Activated naive CD8-positive, alpha-beta T cell treated with anti-CD3 and anti-CD28 coated beads, Interleukin-2, amount 50 U/mL, for 24 hours (primary cell): ENCODE results near the gene SHC4.
"Not testable (repeated sequence)": the region's sequence is repeated elsewhere in the genome, so short reads cannot be mapped to it uniquely, and the experiment has no call there.

ENCODE experiments used
- ATAC-seq: fragments of 150-1000 bp; cut with Tn5 transposase; one replicate; pipeline ENCODE4 v1.10.0; 2021
- DNase-seq: peaks from one replicate; pipeline ENCODE4 v3.0.0; 2021
- H3K27ac Mint-ChIP-seq: one replicate; pipeline ENCODE4 v1.8.0; 2021; ENCODE audit warnings: mild to moderate bottlenecking, mixed read lengths
- H3K27me3 Mint-ChIP-seq: one replicate; pipeline ENCODE4 v1.8.0; 2021; ENCODE audit warnings: mixed read lengths
- H3K36me3 Mint-ChIP-seq: one replicate; pipeline ENCODE4 v1.8.0; 2021; ENCODE audit warnings: low read depth, mixed read lengths
- H3K4me1 Mint-ChIP-seq: one replicate; pipeline ENCODE4 v1.8.0; 2021; ENCODE audit warnings: mixed read lengths
- H3K4me3 Mint-ChIP-seq: one replicate; pipeline ENCODE4 v1.8.0; 2021; ENCODE audit warnings: mild to moderate bottlenecking, moderate library complexity, mixed read lengths
- H3K9me3 Mint-ChIP-seq: one replicate; pipeline ENCODE4 v1.8.0; 2021; ENCODE audit warnings: mixed read lengths

Gene SHC4

DNA sequence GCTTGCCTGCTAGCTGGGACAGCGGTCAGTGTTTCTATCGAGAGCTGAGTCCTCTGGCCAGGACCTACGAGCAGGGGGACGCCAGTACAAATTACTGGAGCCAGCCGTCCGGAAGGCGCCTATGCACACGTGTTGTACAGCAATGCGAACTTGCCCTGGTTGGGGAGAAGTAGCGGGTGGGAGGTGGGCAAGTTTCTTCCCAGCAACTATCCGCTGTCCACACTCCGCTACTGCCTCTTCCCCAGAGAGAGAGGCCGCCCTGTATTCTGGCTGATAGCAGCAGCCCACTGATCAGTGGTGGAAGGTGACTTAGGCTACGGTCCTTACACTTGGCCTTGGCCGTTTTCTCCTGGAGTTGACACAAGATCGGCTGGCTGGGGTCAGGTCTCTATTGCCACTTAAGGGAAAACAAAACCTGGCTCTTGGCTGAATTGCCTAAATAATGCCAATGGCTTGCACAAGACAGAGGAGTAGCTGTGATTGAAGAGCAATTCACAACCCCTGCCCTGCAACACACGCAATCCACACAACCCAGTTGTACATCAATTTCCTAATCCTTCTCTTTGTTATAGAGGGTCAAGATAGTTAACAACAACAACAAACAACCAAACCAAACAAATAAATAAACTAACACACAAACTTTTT is 12.8 kb upstream of the SHC4 start:
- H3K27ac Mint-ChIP-seq: no peak overlapping the region
- H3K4me3 Mint-ChIP-seq: peak overlapping the region; percentile 37
- ATAC-seq (no peak), DNase-seq (no peak)
- H3K27me3 Mint-ChIP-seq: peaks cover 16% of the 10 kb centered on the region
- H3K36me3 Mint-ChIP-seq: no peaks in the 10 kb centered on the region
- H3K9me3 Mint-ChIP-seq: no peaks in the 10 kb centered on the region
- H3K4me1 Mint-ChIP-seq: peaks cover 7% of the 10 kb centered on the region

DNA sequence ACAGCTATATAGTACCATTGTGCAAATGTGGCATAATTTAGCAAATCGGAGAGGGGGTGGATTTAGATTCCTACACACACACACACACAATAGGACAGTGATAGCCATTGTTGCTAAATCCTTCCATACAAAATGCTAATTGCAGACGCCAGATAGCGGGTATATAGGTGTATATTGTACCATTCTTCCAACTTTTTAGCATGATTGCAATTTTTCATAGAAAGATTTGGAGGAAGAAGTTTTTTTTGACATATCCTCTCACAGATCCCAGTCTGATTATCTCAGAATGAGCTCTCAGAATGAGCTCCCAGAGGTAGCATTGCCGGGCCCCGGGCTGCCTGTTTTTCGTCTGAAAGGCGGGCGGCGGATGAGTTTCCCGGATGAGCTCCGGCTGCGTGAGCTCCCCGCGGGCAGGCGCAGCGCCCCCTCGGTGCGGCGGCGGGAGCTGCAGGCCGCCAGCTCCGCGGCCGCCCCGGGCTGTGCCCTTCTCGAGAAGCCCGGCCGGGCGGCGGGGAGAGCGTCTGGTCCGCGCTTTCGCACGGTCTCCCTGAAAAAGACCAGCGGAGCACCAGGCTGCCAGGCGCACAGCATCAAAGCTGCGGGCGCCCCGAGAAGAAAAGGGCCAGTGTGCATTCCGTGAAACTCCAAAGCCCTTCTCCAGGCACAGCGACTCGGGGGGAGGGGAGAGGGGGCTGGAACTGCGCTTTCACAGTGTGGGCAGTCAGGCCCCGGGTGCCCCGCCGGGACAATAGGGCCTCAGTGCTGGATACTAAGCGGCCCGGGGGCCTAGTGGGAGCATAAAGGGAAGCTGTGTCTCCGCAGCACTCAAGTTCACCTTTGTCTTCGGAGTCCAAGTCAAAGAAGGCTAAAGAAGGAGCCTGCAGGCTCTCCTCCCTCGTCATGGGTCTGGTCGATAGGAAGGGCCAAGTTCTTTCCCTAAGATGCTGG is 12.0 kb upstream of the SHC4 start:
- peak; percentile 96 for ATAC-seq
- Mint-ChIP-seq H3K27ac (no peak overlapping the region), H3K27me3 (peaks cover 16% of the 10 kb centered on the region), H3K4me1 (peaks cover 9% of the 10 kb centered on the region), H3K4me3 (peak overlapping the region; percentile 42), H3K9me3 (no peaks in the 10 kb centered on the region), H3K36me3 (no peaks in the 10 kb centered on the region)
- peak; percentile 85 for DNase-seq

DNA sequence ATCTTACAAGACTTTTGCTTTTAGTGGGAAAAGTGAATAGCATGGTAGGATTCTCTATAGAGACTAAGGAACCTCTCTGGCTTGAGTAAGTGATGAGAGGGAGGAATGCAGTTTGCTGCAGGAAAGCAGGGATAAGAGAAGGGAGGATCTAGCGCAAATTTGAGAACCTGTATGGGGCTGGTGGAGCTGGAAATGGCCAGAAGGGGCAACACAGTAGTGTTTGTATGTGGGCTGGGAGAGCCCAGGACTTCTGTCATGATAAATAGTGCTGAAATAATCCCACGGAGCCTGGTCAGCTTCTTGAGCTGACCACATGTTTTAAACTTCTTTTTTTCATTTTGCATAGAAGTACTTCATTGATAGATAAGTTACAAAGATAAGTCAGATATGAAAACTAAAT is 11.2 kb upstream of the SHC4 start:
- no peaks in the 10 kb centered on the region for H3K9me3 Mint-ChIP-seq

DNA sequence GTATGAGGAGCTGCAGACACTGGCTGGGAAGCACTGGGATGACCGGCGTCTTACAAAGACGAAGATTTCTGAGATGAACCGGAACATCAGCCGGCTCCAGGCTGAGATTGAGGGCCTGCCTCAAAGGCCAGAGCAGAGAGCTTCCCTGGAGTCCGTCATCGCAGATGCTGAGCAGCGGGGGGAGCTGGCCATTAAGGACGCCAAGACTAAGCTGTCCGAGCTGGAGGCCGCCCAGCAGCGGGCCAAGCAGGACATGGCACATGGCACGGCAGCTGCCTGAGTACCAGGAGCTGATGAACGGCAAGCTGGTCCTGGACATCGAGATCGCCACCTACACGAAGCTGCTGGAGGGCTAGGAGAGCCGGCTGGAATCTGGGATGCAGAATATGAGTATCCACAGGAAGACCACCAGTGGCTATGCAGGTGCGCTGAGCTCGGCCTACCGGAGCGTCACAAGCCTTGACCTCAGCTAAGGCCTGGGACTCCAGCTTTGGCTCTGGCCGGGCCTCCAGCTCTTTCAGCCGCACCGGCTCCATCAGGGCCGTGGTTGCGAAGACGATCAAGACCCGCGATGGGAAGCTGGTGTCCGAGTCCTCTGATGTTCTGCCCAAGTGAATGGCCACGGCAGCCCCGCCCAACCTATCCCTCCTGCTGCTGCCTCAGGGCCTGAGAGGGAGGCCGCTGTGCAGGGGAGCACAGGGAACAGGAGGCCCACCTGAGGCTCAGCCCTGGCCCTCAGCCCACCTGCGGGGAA is 9.2 kb upstream of the SHC4 start:
- Mint-ChIP-seq H3K27ac (no peak overlapping the region), H3K4me1 (peaks cover 12% of the 10 kb centered on the region), H3K27me3 (peaks cover 18% of the 10 kb centered on the region), H3K9me3 (no peaks in the 10 kb centered on the region), H3K36me3 (no peaks in the 10 kb centered on the region), H3K4me3 (no peak overlapping the region)
- DNase-seq (no peak), ATAC-seq (no peak)

More for the DNA sequence above, 11.2 kb upstream of the SHC4 start:
- H3K4me3 Mint-ChIP-seq: peak overlapping the region; percentile 4
- no peaks in the 10 kb centered on the region for H3K36me3 Mint-ChIP-seq
- peaks cover 12% of the 10 kb centered on the region for H3K4me1 Mint-ChIP-seq
- H3K27ac Mint-ChIP-seq: peak overlapping the region; percentile 6
- DNase-seq (no peak), ATAC-seq (no peak)
- H3K27me3 Mint-ChIP-seq: peaks cover 20% of the 10 kb centered on the region

DNA sequence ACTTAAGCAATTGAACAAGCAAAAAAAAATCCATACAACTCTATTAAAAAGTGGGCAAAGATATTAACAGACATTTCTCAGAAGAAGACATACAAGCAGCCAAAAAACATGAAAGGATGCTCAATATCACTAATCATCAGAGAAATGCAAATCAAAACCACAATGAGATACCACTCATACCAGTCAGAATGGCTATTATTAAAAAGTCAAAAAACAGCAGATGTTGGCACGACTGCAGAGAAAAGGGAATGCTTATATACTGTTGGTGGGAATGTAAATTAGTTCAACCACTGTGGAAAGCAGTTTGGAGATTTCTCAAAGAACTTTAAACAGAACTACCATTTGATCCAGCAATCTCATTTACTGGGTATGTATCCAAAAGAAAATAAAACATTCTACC is 7.2 kb upstream of the SHC4 start:
- Mint-ChIP-seq H3K4me1 (peaks cover 28% of the 10 kb centered on the region), H3K27me3 (peaks cover 16% of the 10 kb centered on the region)
- not testable (repeated sequence) for H3K9me3 Mint-ChIP-seq, DNase-seq, H3K27ac Mint-ChIP-seq, H3K36me3 Mint-ChIP-seq, H3K4me3 Mint-ChIP-seq, ATAC-seq

DNA sequence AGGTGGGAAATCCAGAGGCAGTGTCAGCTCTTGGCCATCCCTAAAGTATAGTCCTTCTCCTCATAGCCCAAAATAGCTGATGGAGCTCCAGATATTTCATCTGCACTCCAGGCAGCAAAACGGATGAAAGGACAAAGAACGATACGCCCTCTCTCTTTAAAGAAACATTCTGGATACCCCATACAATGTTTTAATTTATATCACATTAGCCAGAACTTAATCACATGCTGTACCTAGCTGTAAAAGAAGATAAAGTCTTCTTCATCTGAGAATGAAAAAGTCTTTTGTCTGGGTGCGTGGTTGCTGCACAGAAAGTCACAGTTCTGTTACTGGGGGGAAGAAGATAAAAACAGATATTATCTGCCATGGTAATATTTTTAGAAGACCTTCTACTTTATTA is 4.3 kb upstream of the SHC4 start:
- DNase-seq (no peak), ATAC-seq (no peak)
- Mint-ChIP-seq H3K9me3 (no peaks in the 10 kb centered on the region), H3K27ac (no peak overlapping the region), H3K27me3 (peaks cover 24% of the 10 kb centered on the region), H3K36me3 (peaks cover 2% of the 10 kb centered on the region), H3K4me3 (no peak overlapping the region), H3K4me1 (peaks cover 48% of the 10 kb centered on the region)

DNA sequence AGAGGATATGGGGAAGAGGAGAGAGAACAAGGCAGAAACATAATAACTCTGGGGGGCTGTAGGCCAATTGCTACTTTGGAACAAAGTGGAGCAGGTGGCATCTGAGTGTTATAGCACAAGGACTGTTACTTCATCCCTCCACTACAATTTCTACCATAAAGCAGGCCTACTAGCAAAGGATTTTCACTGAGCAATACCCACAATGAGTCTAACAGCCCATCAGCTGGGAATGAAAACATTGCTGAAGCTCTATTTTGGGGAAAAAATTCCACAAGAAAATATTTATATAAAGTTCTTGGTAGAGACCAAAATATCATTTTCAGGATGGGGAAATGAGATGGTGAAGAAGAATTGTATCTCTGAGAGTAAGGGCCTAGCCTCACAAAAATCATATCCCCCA is 3.6 kb upstream of the SHC4 start:
- no peak for DNase-seq
- Mint-ChIP-seq H3K4me1 (peaks cover 50% of the 10 kb centered on the region), H3K27ac (peak overlapping the region; percentile 91), H3K36me3 (peaks cover 2% of the 10 kb centered on the region), H3K4me3 (peak overlapping the region; percentile 42), H3K27me3 (peaks cover 28% of the 10 kb centered on the region), H3K9me3 (no peaks in the 10 kb centered on the region)
- no peak for ATAC-seq

DNA sequence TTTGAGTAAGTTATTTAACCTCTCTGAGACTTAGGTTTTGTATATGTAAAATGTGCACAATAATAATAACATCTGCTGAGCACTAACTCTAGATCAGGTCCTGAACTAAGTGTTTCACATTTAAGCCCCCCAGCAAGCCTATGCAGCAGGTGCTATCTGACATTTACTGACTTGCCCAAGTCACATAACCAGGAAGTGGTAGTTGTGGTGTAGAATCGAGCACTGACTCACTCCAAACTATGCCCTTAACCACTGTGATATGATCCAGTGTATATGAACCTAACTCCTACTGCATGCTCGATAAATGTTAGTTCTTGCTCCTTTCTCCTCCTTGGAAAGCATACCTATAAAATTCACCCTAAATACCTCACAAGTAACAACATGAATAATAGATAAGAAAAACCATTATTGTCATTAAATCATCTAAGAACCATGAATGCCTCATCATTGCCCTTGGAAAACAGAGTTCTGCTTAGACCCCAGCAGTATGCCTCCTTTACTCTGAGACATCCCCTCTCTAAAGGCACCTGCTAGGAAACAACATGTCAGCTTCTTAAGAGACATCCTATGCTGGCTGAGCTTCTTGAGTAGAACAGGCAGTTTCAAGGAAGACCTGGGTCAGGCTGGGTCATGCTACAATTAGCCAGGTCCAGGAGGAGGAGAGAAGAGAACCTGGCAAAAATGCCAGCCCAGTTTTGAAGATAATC is 3.0 kb upstream of the SHC4 start:
- no peaks in the 10 kb centered on the region for H3K9me3 Mint-ChIP-seq
- peaks cover 32% of the 10 kb centered on the region for H3K27me3 Mint-ChIP-seq
- H3K27ac Mint-ChIP-seq: peak overlapping the region; percentile 91
- DNase-seq: peak; percentile 40
- ATAC-seq: peak; percentile 95
- H3K36me3 Mint-ChIP-seq: peaks cover 2% of the 10 kb centered on the region
- H3K4me3 Mint-ChIP-seq: peak overlapping the region; percentile 42
- peaks cover 50% of the 10 kb centered on the region for H3K4me1 Mint-ChIP-seq

DNA sequence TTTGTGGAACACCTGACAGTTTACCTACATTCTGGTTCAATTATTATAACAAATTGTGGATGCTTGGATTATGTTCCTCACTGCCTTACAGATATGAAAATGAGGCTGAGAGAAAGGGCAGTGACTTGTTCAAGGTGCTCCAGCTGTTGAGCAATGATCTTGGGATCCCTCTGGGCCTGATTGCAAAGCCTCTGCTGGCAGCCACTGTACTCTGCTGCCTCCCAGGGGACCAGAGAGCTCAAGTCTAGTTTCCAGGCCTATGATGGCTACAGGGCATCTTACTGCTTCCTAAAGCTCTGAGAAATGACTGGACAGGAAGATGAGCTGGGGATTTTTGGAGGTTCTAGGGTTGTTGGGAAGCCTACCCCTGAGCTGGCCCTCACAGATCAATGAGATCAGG is 2.3 kb upstream of the SHC4 start:
- Mint-ChIP-seq H3K36me3 (peaks cover 2% of the 10 kb centered on the region), H3K4me3 (peak overlapping the region; percentile 42), H3K27ac (peak overlapping the region; percentile 91), H3K9me3 (no peaks in the 10 kb centered on the region), H3K4me1 (peaks cover 50% of the 10 kb centered on the region), H3K27me3 (peaks cover 33% of the 10 kb centered on the region)
- ATAC-seq: peak; percentile 83
- DNase-seq: peak; percentile 51

DNA sequence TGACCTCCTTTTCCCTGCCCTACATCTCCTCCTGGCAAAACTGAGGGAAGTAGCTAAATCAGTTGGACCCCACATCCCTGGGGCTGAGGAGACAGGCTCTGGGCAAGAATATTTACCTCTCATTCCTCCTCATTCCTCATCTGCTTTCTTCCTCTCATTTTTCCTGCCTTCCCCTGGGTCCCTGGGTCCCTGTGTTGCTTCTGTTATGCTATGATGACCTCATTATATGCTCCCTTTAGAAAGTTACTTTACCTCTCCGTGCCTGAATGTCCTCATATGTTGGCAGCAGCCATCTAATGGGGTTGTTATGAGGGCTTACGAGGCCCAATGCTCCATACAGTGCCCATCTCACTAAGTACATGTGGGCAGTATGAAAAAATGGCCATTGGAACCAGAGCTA is 1.2 kb upstream of the SHC4 start:
- Mint-ChIP-seq H3K4me1 (peaks cover 45% of the 10 kb centered on the region), H3K27ac (peak overlapping the region; percentile 91), H3K4me3 (peak overlapping the region; percentile 84), H3K9me3 (no peaks in the 10 kb centered on the region), H3K27me3 (peaks cover 27% of the 10 kb centered on the region), H3K36me3 (peaks cover 2% of the 10 kb centered on the region)
- ATAC-seq: no peak
- DNase-seq: no peak

DNA sequence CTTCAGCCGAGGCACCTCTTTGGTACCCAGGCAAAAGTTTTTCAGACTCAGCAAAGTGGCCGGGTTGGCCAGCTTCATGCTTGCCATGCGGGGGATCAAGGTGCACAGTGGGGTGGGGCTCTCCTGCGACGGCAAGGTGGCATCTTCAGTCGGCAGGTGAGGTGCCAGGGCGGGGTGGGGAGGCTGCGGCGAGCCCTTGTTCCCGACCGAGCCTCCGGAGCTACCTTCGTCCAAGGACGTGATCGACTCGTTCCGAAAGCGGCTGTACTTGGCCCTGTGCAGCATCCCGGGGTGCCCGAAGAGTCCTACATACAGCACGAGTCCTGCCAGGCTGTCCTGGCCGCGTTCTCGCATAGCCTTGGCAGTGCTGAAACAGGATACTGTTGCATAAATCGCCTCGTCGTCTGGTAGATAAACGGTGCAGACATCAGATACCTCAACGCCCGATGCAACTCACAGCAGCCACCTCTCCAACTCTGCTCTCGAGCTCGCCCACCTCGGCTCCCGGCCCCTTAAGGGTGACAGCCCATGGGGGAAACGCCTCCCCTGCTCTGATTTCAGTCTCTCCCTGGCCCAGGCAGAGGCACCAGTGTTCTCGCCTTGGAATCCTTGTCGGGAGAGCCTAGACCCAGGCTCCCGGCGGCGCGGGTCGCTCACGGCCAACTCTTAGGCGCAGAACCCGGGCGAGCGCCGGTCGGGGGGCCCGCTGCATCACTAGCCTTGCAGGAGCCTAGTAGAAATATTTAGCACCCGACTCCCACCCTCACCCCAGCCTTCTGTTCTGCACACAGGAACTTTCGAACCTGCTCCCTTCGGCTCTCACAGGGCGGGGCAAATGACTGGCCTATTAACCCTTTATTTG is 826 bp downstream of the SHC4 start:
- H3K9me3 Mint-ChIP-seq: no peaks in the 10 kb centered on the region
- peaks cover 2% of the 10 kb centered on the region for H3K36me3 Mint-ChIP-seq
- peaks cover 45% of the 10 kb centered on the region for H3K4me1 Mint-ChIP-seq
- no peak for DNase-seq
- H3K27ac Mint-ChIP-seq: peak overlapping the region; percentile 80
- H3K27me3 Mint-ChIP-seq: peaks cover 22% of the 10 kb centered on the region
- no peak for ATAC-seq
- peak overlapping the region; percentile 84 for H3K4me3 Mint-ChIP-seq

DNA sequence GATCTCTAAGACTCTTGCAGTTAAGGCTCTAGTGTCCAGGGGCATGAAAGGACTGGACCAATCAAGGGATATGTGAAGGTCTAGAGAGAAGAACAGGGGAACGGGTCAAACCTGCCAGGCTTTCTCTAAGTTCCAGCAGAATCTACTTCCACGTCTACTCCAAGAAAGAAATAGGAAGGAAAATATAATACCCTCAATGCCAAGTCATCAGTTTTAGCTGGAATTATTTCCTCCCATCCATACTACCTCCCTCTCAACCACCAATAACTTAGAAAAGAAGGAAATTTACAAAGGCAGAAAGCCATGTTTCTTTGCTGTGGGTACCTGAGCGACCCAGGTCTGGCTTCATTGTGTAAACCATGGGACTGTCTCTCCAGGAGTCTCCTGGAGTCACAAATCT is 7.8 kb downstream of the SHC4 start:
- ATAC-seq (no peak), DNase-seq (no peak)
- Mint-ChIP-seq H3K4me3 (no peak overlapping the region), H3K36me3 (no peaks in the 10 kb centered on the region), H3K4me1 (no peaks in the 10 kb centered on the region), H3K27ac (no peak overlapping the region), H3K9me3 (peaks cover 5% of the 10 kb centered on the region), H3K27me3 (peaks cover 18% of the 10 kb centered on the region)

DNA sequence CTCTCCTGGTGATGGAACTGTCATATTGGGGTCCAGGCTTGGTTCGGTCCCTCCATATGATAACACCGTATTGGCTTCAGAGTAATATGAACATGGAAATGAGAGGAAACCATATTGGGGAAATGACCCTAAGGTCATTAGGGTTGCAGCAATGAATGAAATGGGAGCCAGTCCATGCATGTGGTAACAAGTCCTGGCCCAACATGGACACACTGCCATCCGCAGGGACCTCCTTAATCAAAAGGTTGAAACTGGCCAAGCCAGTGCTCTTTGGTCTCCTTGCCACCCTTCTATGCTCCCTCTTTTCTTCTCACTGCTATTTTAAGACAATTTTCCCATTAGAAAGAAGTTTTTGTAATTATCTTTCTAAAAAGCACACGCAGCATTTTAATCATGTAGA is 8.3 kb downstream of the SHC4 start:
- Mint-ChIP-seq H3K36me3 (no peaks in the 10 kb centered on the region), H3K27me3 (peaks cover 20% of the 10 kb centered on the region), H3K27ac (no peak overlapping the region), H3K4me1 (no peaks in the 10 kb centered on the region), H3K9me3 (peaks cover 5% of the 10 kb centered on the region), H3K4me3 (no peak overlapping the region)
- DNase-seq: no peak
- ATAC-seq: no peak
